GM12873 (cell line): Measurements from ENCODE around the gene BMP6.

Source experiments
- CTCF ChIP-seq: IDR thresholded peaks from 2 replicates; pipeline ENCODE4 v1.5.1; 2012; ENCODE audit warnings: low read depth, mild to moderate bottlenecking, moderate library complexity, low read length, control low read depth; ENCODE audit not compliant: insufficient read depth; ENCODE audit errors: missing control alignments

The BMP6 gene

GRCh38 chr6:7725849-7726415 lies at the start of gene BMP6:
Gene BMP6, plus strand, starts transcription at chr6:7726099. Its CDS starts 857 bp downstream, at chr6:7726956.
- TF ChIP-seq CTCF = no peak

- no peak for TF ChIP-seq CTCF
These were observed 48.7 kb upstream of the BMP6 start for GRCh38 chr6:7677229-7677628.

- no peak for TF ChIP-seq CTCF
These were observed 45.4 kb upstream of the BMP6 start for GRCh38 chr6:7680393-7681075.

GRCh38 chr6:7681449-7681848 lies 44.5 kb upstream of the BMP6 start:
- TF ChIP-seq CTCF = no peak

- TF ChIP-seq CTCF = no peak
These were observed 41.8 kb upstream of the BMP6 start for GRCh38 chr6:7684076-7684475.

GRCh38 chr6:7684843-7685242 lies 41.1 kb upstream of the BMP6 start:
- TF ChIP-seq CTCF = no peak

GRCh38 chr6:7685276-7685675 lies 40.6 kb upstream of the BMP6 start:
- TF ChIP-seq CTCF = no peak
